Renal cortical epithelial cell (primary cell): ENCODE results near the gene CACNB3. TPM values are rescaled to one million over a fixed set of nuclear protein-coding genes. Genes with fewer than 3 reads are reported as not detected.
A peak's percentile ranks its signal among the peaks of the same experiment; 100 is the strongest.
"Not testable (repeated sequence)": the region's sequence is repeated elsewhere in the genome, so short reads cannot be mapped to it uniquely, and the experiment has no call there.

Experiments
- DNase-seq: peaks from one replicate; pipeline ENCODE4 v3.0.0-alpha.2; 2011; ENCODE audit warnings: low read depth
- total RNA-seq: library from RNA; depleted of rRNA; stranded (reverse); fragments of >200 nt; gene quantifications from 2 replicates; pipeline ENCODE4 v1.2.3, GENCODE V29; 2014

Gene CACNB3
- total RNA-seq, 1 donor from 2014 or later: 31.1 TPM

- DNase-seq: not testable (repeated sequence)
Measured at GRCh38 chr12:48854932-48855331, 36.6 kb downstream of the CACNB3 start.

GRCh38 chr12:48856379-48856778, 38.1 kb downstream of the CACNB3 start:
- no peak for DNase-seq

GRCh38 chr12:48857278-48857994, 39.1 kb downstream of the CACNB3 start:
- no peak for DNase-seq

- no peak for DNase-seq
Measured at GRCh38 chr12:48858043-48858442, 39.7 kb downstream of the CACNB3 start.

- DNase-seq: no peak
Measured at GRCh38 chr12:48859607-48860006, 41.3 kb downstream of the CACNB3 start.

GRCh38 chr12:48860236-48860635, 41.9 kb downstream of the CACNB3 start:
- not testable (repeated sequence) for DNase-seq

- no peak for DNase-seq
Measured at GRCh38 chr12:48861111-48861510, 42.8 kb downstream of the CACNB3 start.

GRCh38 chr12:48862760-48863159, 44.5 kb downstream of the CACNB3 start:
- DNase-seq: no peak

- DNase-seq: no peak
Measured at GRCh38 chr12:48863291-48863690, 45.0 kb downstream of the CACNB3 start.

- DNase-seq: peak; percentile 91
Measured at GRCh38 chr12:48865281-48866051, 47.2 kb downstream of the CACNB3 start, which contains the start of gene RND1. Gene RND1, minus strand, starts transcription at chr12:48865870. Its CDS starts 103 bp downstream, at chr12:48865767.

- no peak for DNase-seq
Measured at GRCh38 chr12:48866052-48866711, 47.9 kb downstream of the CACNB3 start.

- no peak for DNase-seq
Measured at GRCh38 chr12:48868451-48868850, 50.2 kb downstream of the CACNB3 start.

- no peak for DNase-seq
Measured at GRCh38 chr12:48869191-48869590, 50.9 kb downstream of the CACNB3 start.

- no peak for DNase-seq
Measured at GRCh38 chr12:48873096-48873495, 54.8 kb downstream of the CACNB3 start.

- DNase-seq: not testable (repeated sequence)
Measured at GRCh38 chr12:48873534-48873933, 55.2 kb downstream of the CACNB3 start.

GRCh38 chr12:48875944-48876515, 57.7 kb downstream of the CACNB3 start:
- no peak for DNase-seq

Other genes with a start within 250 kb of the CACNB3 start
- gene LALBA, start 248.4 kb upstream of the CACNB3 start, total RNA-seq: not detected in 2 replicates
- 61.7 and 69.8 TPM in 2 replicates for gene KANSL2, start 136.3 kb upstream of the CACNB3 start, total RNA-seq
- 22.6 and 36.4 TPM in 2 replicates for gene CCNT1, start 101.8 kb upstream of the CACNB3 start, total RNA-seq
- gene ADCY6, start 29.4 kb upstream of the CACNB3 start, total RNA-seq: 23.1 and 83.9 TPM in 2 replicates
- 84.7 and 121 TPM in 2 replicates for gene DDX23, start 33.7 kb downstream of the CACNB3 start, total RNA-seq
- 0.40 and 17.4 TPM in 2 replicates for gene RND1, start 47.4 kb downstream of the CACNB3 start, total RNA-seq
- 6.4 and 8.0 TPM in 2 replicates for gene FKBP11, start 107.0 kb downstream of the CACNB3 start, total RNA-seq
- gene ARF3, start 139.0 kb downstream of the CACNB3 start, total RNA-seq: 50.7 and 95.9 TPM in 2 replicates
- 0.35 and 0.60 TPM in 2 replicates for gene WNT10B, start 153.2 kb downstream of the CACNB3 start, total RNA-seq
- not detected in 2 replicates for gene WNT1, start 159.8 kb downstream of the CACNB3 start, total RNA-seq
- 0.05 TPM in 1 of 2 replicates, not detected in the other for gene DDN, start 180.9 kb downstream of the CACNB3 start, total RNA-seq
- gene PRKAG1, start 200.3 kb downstream of the CACNB3 start, total RNA-seq: 63.0 and 86.1 TPM in 2 replicates
- 13.0 and 110 TPM in 2 replicates for gene KMT2D, start 242.3 kb downstream of the CACNB3 start, total RNA-seq